MG63 (cell line): ENCODE measurements around the gene OR14K1. TPM values are rescaled to one million over a fixed set of nuclear protein-coding genes. Genes with fewer than 3 reads are reported as not detected.

Experiments
- total RNA-seq: library from RNA; depleted of rRNA; stranded (reverse); fragments of >200 nt; shearing (Covaris generic); gene quantifications from 2 replicates; pipeline ENCODE4 v1.2.3, GENCODE V29; 2014; ENCODE audit warnings: low replicate concordance; rRNA removed

OR14K1 gene
- total RNA-seq, 1 experiment from 2014 or later: not detected

Other genes starting within 250 kb of the OR14K1 start
- not detected in 2 replicates for gene OR2C3, start 202.2 kb upstream of the OR14K1 start, total RNA-seq
- not detected in 2 replicates for gene GCSAML, start 189.5 kb upstream of the OR14K1 start, total RNA-seq
- not detected in 2 replicates for gene OR2G2, start 150.3 kb upstream of the OR14K1 start, total RNA-seq
- not detected in 2 replicates for gene OR2G3, start 133.0 kb upstream of the OR14K1 start, total RNA-seq
- gene OR13G1, start 58.9 kb upstream of the OR14K1 start, total RNA-seq: not detected in 2 replicates
- not detected in 2 replicates for gene OR6F1, start 22.0 kb upstream of the OR14K1 start, total RNA-seq
- not detected in 2 replicates for gene OR14A2, start 9.5 kb downstream of the OR14K1 start, total RNA-seq
- not detected in 2 replicates for gene OR1C1, start 21.9 kb downstream of the OR14K1 start, total RNA-seq
- not detected in 2 replicates for gene OR14A16, start 85.5 kb downstream of the OR14K1 start, total RNA-seq
- not detected in 2 replicates for gene OR11L1, start 103.3 kb downstream of the OR14K1 start, total RNA-seq
- gene TRIM58, start 118.6 kb downstream of the OR14K1 start, total RNA-seq: 10.8 and 13.7 TPM in 2 replicates
- 1.7 and 4.0 TPM in 2 replicates for gene OR2W3, start 157.0 kb downstream of the OR14K1 start, total RNA-seq
- gene OR2T8, start 181.6 kb downstream of the OR14K1 start, total RNA-seq: not detected in 2 replicates
- gene OR2AJ1, start 186.3 kb downstream of the OR14K1 start, total RNA-seq: not detected in 2 replicates
- not detected in 2 replicates for gene OR2L8, start 210.2 kb downstream of the OR14K1 start, total RNA-seq
- not detected in 2 replicates for gene OR2AK2, start 226.6 kb downstream of the OR14K1 start, total RNA-seq